HepG2 (cell line): Measurements from ENCODE around the gene MTCL1. TPM values are rescaled to one million over a fixed set of nuclear protein-coding genes. Genes with fewer than 3 reads are reported as not detected.

ENCODE experiments used
- ATAC-seq: fragments of 200-7000 bp; cut with Tn5 transposase; 3 replicates; pipeline ENCODE4 v1.9.1; 2020; ENCODE audit warnings: mild to moderate bottlenecking, moderate library complexity
- BruUV-seq: library from RNA; stranded (reverse); fragments of 400-500 nt; replicated peaks from 2 replicates; lab custom pipeline; 2021; lab: Mats Ljungman, UMichigan
- CTCF ChIA-PET: fragments of 300-600 bp; formaldehyde crosslinking; extraction: SDS; loops from one replicate; lab custom pipeline; 2021; ENCODE audit warnings: low total read pairs, inconsistent platforms, low intra/inter-chr PET ratio; lab: Yijun Ruan, JAX
- POLR2A ChIA-PET: fragments of 350-600 bp; sonication (Branson Sonifier 250); formaldehyde crosslinking; loops from one replicate; lab custom pipeline; 2020; ENCODE audit warnings: antibody characterized with exemption, inconsistent platforms; lab: Yijun Ruan, JAX
- DNase-seq: peaks from one replicate; pipeline ENCODE4 v3.0.0-alpha.2; 2015; ENCODE audit warnings: low spot score
- FAIRE-seq: peaks from 3 replicates; lab custom pipeline; 2011; peaks lifted over from hg19 to GRCh38; lab: Jason Lieb, UNC
- H2AFZ ChIP-seq: one replicate; pipeline ENCODE4 v1.6.1; 2011; ENCODE audit warnings: low read length, inconsistent platforms
- H3K27ac ChIP-seq: fragments of 300-600 bp; 3 replicates; pipeline ENCODE4 v1.8.0; 2011; ENCODE audit warnings: mixed run types, mild to moderate bottlenecking, mixed read lengths, low read length, inconsistent platforms; ENCODE audit not compliant: insufficient read depth; ENCODE audit errors: extremely low read length
- H3K27me3 ChIP-seq, 2 experiments: fragments of 200-600 bp in 1 of 2; 2 replicates in 1 of 2; 3 replicates in 1 of 2; pipeline versions ENCODE4 v1.6.0 to v1.8.0; 2011; ENCODE audit warnings: low read length in 2 of 2, mild to moderate bottlenecking in 2 of 2, moderate library complexity in 2 of 2, inconsistent platforms in 1 of 2; ENCODE audit not compliant: insufficient read depth in 2 of 2, control insufficient read depth in 1 of 2
- H3K36me3 ChIP-seq, 2 experiments: fragments of 200-600 bp in 1 of 2; replicated peaks in 1 of 2; 2 replicates in 1 of 2; 3 replicates in 1 of 2; pipeline versions ENCODE4 v1.5.1 to v1.8.0; 2011; ENCODE audit warnings: low read length in 2 of 2, inconsistent platforms in 1 of 2; ENCODE audit not compliant: insufficient read depth in 2 of 2, control insufficient read depth in 1 of 2
- H3K4me1 ChIP-seq: 2 replicates; pipeline ENCODE4 v1.5.1; 2012; ENCODE audit warnings: low read length, inconsistent platforms; ENCODE audit not compliant: insufficient read depth
- H3K4me2 ChIP-seq: 2 replicates; pipeline ENCODE4 v1.6.0; 2011; ENCODE audit warnings: low read depth, low read length, inconsistent platforms
- H3K4me3 ChIP-seq, 3 experiments: fragments of 200-600 bp in 1 of 3; sonication (generic), shearing (Covaris generic) in 1 of 3; replicated peaks in 1 of 3; 2 replicates each; pipeline ENCODE4 v1.5.1; 2011 to 2016; ENCODE audit warnings: low read length in 3 of 3, inconsistent platforms in 2 of 3, low read depth in 2 of 3, mild to moderate bottlenecking in 2 of 3, control low read depth in 1 of 3, mixed read lengths in 1 of 3; ENCODE audit not compliant: insufficient read depth in 1 of 3
- H3K79me2 ChIP-seq: one replicate; pipeline ENCODE4 v1.6.1; 2011; ENCODE audit warnings: low read length, inconsistent platforms; ENCODE audit not compliant: insufficient read depth
- H3K9ac ChIP-seq: 2 replicates; pipeline ENCODE4 v1.6.0; 2011; ENCODE audit warnings: mild to moderate bottlenecking, low read depth, low read length, inconsistent platforms; ENCODE audit not compliant: insufficient read depth
- H3K9me3 ChIP-seq: 2 replicates; pipeline ENCODE4 v1.5.1; 2012; ENCODE audit warnings: mild to moderate bottlenecking, low read length
- H4K20me1 ChIP-seq: 2 replicates; pipeline ENCODE4 v1.6.0; 2011; ENCODE audit warnings: inconsistent platforms, mild to moderate bottlenecking, low read length, moderate library complexity; ENCODE audit not compliant: insufficient read depth
- NFIC ChIP-seq: IDR thresholded peaks from 2 replicates; pipeline ENCODE4 v1.6.1; 2012; ENCODE audit warnings: mild to moderate bottlenecking, low read length, inconsistent platforms
- NPAS2 ChIP-seq: sonication (generic); formaldehyde crosslinking; IDR thresholded peaks from 2 replicates; pipeline ENCODE4 v1.8.0; 2022; ENCODE audit warnings: mild to moderate bottlenecking, missing genetic modification reagents, borderline replicate concordance
- PCBP2 ChIP-seq: fragments of 200-400 bp; formaldehyde crosslinking; optimal IDR thresholded peaks from 2 replicates; pipeline ENCODE3; 2018; ENCODE audit warnings: low read length, low read depth; ENCODE audit not compliant: poor library complexity, severe bottlenecking
- SAFB2 ChIP-seq: sonication (generic); formaldehyde crosslinking; IDR thresholded peaks from 2 replicates; pipeline ENCODE4 v1.5.1; 2020; ENCODE audit warnings: missing genetic modification reagents, low read depth, mild to moderate bottlenecking, borderline replicate concordance
- WGBS: methylation state at CpG from one replicate; pipeline ENCODE4 v1.1.6; 2017; ENCODE audit warnings: low lambda C conversion rate; 5-methylcytosine and 5-hydroxymethylcytosine counted together
- in situ Hi-C: cut with HindIII; loops from 2 replicates; pipeline ENCODE4 v1.10.0; 2017; ENCODE audit warnings: low pct_unique_long_range_greater_than_20kb; ENCODE audit not compliant: extremely low pct_ligation_motif_present
- intact Hi-C: fragments of 100-400 bp; cut with micrococcal nuclease; formaldehyde crosslinking; loops from one replicate; pipeline ENCODE4 v1.10.0; 2022; ENCODE audit not compliant: unreplicated experiment
- polyA plus RNA-seq, 8 experiments: library from polyadenylated mRNA; depleted of rRNA in 3 of 8; stranded (reverse) in 7 of 8; unstranded in 1 of 8; fragments of >200 nt; fragmentation: Illumina TruSeq in 4 of 8; extraction: Trizol in 4 of 8; gene quantifications; 2 replicates each; pipeline versions ENCODE4 v1.2.1 to v1.2.3, GENCODE V29; 2011 to 2016; ENCODE audit warnings: low read depth in 4 of 8, missing spikeins in 1 of 8, mixed read lengths in 1 of 8; ENCODE audit not compliant: insufficient read depth in 1 of 8
- total RNA-seq, 5 experiments: library from RNA; depleted of rRNA; stranded (reverse); fragments of >200 nt; fragmentation: Illumina TruSeq; extraction: Trizol; gene quantifications; 2 replicates each; pipeline ENCODE4 v1.2.3, GENCODE V29; 2016; ENCODE audit warnings: low read depth in 1 of 5

Gene MTCL1
- total and polyA plus RNA-seq, 2 of the 13 experiments (the other 11 are each of a cell fraction or from before 2014, with no cell fraction given): 3.1 to 3.2 TPM

DNA sequence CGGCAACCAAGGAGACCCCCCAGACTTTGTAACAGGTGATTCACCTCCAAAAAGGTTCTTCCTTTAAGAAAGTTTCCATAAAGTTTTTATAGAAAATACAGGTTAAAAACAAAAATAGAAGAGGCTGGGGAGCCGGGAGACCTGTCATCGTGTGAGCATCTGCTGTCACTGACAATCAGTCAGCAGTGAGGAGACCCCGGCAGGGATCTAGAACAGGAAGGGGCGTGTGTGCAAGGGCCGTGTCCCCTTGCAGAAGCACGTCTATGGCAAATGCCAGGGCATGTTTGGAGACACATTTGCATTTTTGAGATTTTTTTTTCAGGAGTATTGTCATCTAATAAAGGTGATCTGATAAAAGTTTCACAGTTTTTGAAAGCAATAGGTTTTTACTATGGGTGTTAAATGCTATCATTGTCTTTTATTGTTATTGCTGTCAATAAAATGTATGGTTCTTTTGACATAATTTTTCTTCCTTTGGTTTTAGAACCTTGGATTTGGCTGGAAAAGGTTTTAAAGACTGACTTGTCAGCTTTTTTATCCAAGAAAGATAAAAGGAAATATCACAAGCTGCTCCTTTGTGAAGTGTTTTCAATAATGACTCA is 52.1 kb downstream of the MTCL1 start:
- BruUV-seq: no TSS peak
- no peak overlapping the region for H2AFZ ChIP-seq
- no peak for TF ChIP-seq SAFB2 (CRISPR knock-in tag)
- 0 out of 5 replicates have a peak, but pooled peaks cover 0 to 2% of the 10 kb centered on the region in 2 experiments for H3K36me3 ChIP-seq
- in situ Hi-C loops: no loop called here
- H3K4me3 ChIP-seq: no peak overlapping the region
- H3K4me1 ChIP-seq: no peaks in the 10 kb centered on the region
- no peak overlapping the region for H3K9ac ChIP-seq
- WGBS: 85% methylated on average over 7 of the region's 7 CpGs
- DNase-seq (no peak), FAIRE-seq (no peak), ATAC-seq (no peak)
- no peaks in the 10 kb centered on the region for H3K9me3 ChIP-seq
- no peaks in the 10 kb centered on the region for H3K79me2 ChIP-seq
- ChIA-PET CTCF (no interaction called here), POLR2A (no interaction called here)
- H3K27me3 ChIP-seq: no peaks in the 10 kb centered on the region
- no peak overlapping the region for H3K4me2 ChIP-seq
- intact Hi-C loops: no loop called here
- no peaks in the 10 kb centered on the region for H4K20me1 ChIP-seq
- no peak overlapping the region for H3K27ac ChIP-seq

DNA sequence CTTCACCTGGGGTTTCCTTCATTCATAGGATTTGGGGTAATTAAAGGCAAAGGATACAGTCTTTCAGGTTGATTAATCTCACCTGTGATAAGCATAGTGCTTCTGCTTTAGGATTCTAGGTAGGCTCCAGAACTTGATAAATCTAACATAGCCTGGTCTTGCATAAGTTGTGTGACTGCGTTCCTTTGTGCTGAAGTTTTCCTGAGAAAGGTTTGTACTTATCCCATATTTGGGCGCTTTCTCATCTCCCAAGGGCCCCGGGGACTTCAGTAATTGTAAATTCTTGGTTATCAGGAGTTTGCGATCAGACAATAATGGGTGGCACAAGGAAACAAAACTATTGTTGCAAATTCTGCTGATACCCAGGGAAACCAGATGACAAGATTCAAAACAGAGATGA is 53.1 kb downstream of the MTCL1 start:
- Histone ChIP-seq H3K9me3 (no peaks in the 10 kb centered on the region), H3K4me3 (no peak overlapping the region), H3K27me3 (no peaks in the 10 kb centered on the region), H3K27ac (no peak overlapping the region), H4K20me1 (no peaks in the 10 kb centered on the region), H3K36me3 (0 out of 5 replicates have a peak, but pooled peaks cover 0 to 2% of the 10 kb centered on the region in 2 experiments), H3K79me2 (no peaks in the 10 kb centered on the region), H2AFZ (no peak overlapping the region), H3K4me2 (no peak overlapping the region), H3K4me1 (no peaks in the 10 kb centered on the region), H3K9ac (no peak overlapping the region)
- POLR2A ChIA-PET: no interaction called here
- CTCF ChIA-PET: no interaction called here
- no TSS peak for BruUV-seq
- no peak for ATAC-seq
- in situ Hi-C loops (no loop called here), intact Hi-C loops (no loop called here)
- WGBS: 90% methylated on average over 4 of the region's 4 CpGs
- DNase-seq: no peak
- TF ChIP-seq NPAS2 (CRISPR knock-in tag): no peak
- TF ChIP-seq NFIC: no peak
- no peak for TF ChIP-seq PCBP2
- no peak for FAIRE-seq
